ENCODE results near the gene DDX47.
"Not testable (repeated sequence)": the region's sequence is repeated elsewhere in the genome, so short reads cannot be mapped to it uniquely, and the experiment has no call there.

The DDX47 gene

DNA sequence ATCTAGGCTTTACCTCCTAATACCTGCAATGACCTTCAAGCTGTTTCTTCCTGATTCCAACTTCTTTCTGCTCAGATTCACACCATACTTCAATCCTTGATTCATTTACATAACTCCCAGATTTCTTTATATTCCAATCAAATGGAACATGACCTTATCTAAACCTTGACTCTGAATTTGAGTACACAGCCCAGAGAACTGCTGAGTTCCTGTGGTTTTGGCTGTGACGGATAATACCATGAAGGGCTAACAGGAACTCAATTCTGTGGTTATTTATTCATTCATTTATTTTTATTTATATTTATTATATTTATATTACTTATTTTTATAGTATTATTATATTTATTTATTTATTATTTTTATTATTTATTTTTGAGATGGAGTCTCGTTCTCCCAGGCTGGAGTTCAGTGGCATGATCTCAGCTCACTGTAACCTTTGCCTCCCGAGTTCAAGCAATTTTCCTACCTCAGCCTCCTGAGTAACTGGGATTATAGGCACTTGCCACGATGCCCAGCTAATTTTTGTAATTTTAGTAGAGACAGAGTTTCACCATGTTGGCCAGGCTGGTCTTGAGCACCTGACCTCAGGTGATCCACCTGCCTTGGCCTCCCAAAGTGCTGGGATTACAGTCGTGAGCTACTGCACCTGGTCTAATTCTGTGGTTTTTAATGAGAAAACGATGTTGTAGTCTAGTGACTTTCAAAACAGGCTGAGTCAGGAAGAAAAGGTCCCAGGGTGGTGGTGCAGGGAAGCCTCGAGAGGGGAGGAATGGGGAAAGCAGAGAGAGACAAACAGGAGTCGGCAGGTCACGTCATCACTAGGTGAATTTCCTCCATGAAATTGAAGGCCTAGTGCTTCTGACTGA is 16.0 kb upstream of the DDX47 start:
- DNase-seq (ENCODE audit: low read depth, low spot score) = no peak

- no peak for DNase-seq (ENCODE audit: low read depth, low spot score)
Measured at GRCh38 chr12:12797794-12798152, 15.4 kb upstream of the DDX47 start.

- no peak for DNase-seq (ENCODE audit: low read depth, low spot score)
Measured at GRCh38 chr12:12798480-12798879, 14.7 kb upstream of the DDX47 start.

DNA sequence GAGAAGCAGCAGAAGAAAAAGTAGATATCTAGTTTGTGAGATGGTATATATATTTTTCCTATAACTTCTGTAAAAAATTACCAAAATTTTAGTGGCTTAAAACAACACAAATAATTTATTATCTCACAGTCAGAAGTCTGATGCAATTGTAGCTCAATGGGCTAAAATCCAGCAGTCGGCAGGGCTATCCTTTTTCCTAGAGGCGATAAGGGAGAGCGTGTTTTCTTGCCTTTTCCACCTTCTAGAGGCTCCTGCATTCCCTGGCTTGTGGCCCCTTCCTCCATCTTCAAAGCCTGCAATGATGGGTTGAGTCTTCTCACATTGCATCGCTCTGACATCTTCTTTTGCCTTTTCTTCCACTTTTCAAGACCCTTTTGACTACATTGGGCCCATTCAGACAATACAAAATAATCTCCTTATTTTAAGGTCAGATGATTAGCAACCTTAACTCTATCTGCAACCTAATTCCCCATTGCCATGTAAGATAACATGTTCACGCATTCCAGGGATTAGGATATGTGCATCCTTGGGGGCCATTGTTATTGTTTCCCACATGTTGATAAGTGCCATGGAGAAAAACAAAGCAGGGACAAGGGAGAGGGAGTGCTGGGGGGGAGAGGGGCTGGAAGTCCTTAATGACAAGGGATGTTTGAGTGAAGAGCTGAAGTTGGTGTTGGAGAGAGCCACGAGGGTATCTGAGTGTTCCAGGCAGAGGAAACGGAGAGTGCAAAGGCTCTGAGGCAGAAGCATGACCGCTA is 13.8 kb upstream of the DDX47 start:
- no peak for DNase-seq (ENCODE audit: low read depth, low spot score)

DNA sequence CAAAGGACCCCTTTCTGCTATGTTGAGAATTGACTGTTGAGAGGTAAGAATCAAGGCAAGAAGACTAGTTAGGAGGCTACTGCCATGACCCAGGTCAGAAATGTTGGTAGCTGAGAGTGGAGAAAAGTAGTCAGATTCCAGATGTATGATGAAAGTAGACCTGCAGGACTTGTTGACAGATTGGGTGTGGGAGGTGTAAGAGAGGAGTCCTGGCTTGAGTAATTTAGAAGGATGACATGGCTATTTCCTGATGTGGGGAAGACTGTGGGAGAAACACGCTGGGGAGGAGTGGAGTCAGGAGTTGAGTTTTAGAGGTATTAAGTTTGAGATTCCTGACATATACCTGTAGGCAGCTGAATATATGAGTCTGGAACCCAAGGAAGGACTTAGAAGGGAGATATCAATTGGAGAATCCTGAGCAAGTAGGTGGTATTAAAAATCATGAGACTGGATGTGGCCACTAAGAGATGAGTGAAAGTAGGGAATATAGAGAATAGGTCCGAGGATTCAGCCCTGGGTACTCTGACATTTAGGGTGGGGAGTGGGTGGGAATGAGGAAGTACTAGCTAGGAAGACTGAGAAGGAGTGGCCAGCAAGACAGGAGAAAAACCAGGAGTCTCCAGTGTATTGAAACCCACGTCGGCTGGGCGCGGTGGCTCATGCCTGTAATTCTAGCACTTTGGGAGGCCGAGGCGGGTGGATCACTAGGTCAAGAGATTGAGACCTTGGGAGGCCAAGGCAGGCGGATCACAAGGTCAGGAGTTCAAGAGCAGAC is 12.6 kb upstream of the DDX47 start:
- DNase-seq (ENCODE audit: low read depth, low spot score) = no peak

DNA sequence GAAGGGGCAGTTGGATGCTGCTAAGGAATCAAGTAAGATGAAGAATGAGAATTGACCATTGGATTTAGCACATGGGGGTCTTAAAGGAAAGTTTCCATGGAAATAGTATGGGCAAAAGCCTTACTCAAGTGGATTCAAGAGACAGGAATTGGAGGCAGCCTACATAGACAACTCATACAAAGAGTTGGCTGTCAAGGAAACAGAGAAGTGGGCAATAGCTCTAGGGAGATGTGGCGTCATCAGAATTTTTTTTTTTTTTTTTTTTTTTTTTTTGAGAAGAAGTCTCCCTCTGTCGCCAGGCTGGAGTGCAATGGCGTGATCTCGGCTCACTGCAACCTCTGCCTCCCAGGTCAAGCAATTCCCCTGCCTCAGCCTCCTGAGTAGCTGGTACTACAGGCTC is 11.5 kb upstream of the DDX47 start:
- not testable (repeated sequence) for DNase-seq (ENCODE audit: low read depth, low spot score)

DNA sequence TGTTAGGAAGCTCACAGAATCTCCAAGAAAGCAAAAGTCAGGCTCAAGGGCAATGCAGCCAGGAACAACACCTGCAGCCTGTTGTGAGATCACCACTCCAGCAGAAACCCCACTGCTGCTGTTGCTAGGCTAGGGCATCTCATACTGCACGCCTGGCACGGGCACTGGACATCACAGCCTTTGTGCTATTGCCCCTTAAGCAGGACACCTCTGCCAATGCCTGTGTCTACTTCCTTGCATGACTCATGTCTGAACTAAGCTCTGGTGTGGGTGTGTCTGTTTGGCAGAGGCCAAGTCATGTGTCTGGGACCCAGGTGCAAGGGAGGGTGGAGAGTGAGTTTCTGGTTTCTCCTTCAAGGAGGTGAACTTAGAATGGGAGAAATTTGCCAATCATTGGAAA is 10.0 kb upstream of the DDX47 start:
- no peak for DNase-seq (ENCODE audit: low read depth, low spot score)

DNA sequence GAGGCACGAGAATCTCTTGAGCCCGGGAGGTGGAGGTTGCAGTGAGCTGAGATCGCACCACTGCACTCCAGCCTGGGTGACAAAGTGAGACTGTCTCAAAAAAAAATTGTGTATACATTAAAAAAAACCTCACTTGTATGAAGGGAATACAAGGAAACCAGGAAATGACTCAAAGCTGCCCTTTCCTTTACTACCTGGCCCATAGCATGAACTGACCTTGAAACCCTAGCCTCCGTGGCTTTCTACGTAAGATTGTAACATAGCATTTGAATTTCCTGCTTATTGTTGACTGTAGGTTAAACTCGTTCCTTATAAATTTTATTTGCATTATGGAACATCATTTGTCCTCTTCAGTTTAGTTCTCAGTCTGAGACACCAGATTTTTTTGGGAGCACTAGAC is 9.1 kb upstream of the DDX47 start:
- DNase-seq (ENCODE audit: low read depth, low spot score) = no peak

DNA sequence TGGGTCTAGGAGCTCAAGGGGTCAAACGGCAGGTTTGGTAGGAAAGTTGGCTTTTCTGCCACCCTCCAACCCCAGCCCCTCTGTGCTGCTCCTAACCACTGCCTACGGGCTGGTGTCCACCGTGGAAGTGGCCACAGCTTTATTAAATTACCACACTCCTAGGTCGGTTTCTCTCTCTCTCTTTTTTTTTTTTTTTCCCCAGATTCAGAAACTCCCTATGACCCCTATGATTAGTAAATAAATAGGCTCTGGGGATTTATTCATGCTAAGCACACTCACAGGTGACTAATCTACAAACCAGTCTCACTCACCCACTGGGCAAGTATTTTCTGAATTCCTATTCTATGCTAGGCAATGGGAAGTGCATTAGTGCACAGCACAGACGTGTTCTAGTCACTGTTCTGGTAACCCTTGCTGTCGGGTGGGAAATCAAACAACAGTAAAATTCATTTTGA is 8.7 kb upstream of the DDX47 start:
- DNase-seq (ENCODE audit: low read depth, low spot score) = no peak

- DNase-seq (ENCODE audit: low read depth, low spot score) = no peak
Measured at GRCh38 chr12:12806784-12807516, 6.2 kb upstream of the DDX47 start.

DNA sequence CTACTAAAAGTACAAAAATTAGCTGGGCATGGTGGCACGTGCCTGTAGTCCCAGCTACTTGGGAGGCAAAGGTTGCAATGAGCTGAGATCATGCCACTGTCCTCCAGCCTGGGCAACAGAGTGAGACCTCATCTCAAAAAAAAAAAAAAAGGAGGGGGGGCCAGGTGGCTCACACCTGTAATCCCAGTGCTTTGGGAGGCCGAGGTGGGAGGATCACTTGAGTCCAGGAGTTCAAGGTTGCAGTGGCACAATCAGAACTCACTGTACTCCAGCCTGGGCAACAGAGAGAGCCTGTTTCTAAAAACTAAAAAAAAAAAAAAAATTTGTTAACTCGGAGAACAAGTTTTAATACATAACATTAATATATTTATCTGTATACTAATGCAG is 5.6 kb upstream of the DDX47 start:
- not testable (repeated sequence) for DNase-seq (ENCODE audit: low read depth, low spot score)

DNA sequence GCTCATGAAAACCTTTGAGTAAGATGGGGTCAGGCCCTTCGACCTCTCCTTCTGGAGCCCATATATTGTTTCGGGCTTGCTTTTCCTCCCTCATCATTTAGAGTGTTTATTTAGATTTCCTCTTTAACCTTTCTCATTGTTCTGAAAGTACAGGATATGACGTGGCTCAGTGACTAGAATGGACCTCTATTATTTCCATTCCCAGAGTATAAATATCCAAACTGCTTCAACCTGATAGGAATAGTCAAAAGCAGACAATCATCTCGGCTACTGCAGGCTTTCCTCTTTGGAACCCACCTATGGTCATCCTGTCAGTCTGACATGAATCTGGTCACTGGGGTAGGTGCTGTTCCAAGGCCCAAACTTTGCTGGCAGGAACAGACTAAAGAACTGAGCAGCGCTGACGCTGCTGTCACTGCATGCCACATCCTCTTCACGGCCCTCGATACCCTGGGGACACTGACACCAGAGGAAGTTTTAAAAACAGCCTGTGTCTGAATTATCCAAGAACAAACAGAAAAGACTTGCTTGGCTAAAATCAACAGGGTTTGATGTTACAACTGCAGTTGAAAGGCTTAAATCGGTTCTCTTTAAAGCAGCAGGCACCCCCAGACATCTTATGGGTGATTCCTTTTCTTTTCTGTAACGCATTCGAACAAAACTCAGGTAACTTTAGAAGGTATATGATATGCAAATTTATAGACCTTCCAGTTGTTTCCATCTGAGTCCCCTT is 5.0 kb upstream of the DDX47 start:
- DNase-seq (ENCODE audit: low read depth, low spot score) = no peak

DNA sequence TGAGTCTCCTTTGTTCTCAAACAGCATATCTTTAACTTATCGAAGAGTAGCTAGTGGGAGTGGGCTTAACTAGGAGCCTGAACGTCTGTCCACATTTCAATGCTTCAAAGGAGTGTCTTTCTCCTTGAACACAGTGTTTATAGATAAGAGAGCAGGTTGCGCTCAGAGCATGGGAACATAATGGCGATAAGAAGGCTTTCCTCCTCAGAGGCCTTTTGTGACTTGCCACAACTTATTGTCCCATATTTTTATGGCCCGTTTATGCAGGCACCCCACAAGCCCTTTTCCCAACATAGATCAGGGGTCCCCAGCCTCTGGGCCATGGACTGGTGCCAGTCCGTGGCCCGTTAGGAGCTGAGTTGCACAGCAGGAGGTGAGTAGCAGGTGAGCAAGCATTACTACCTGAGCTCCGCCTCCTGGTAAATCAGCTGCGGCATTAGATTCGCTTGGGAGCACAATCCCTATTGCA is 2.6 kb upstream of the DDX47 start:
- DNase-seq (ENCODE audit: low read depth, low spot score) = no peak

DNA sequence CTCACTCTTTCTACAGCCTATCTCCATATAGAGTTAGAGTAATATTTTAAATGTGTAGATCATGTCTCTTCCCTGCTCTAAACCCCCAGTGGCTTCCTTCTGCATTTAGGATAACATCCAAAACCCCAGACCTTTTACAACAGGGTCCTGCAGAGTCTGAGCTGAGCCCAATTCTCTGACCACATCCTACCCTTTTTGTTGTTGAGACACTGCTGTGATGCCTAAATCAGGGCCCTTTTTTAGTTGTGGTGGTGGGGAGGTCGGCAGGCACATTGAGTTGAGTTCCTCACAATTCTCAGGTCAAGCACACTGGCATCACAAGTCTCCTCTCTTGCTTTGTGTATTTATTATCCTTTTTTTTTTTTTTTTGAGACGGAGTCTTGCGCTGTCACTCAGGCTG is 1.8 kb upstream of the DDX47 start:
- DNase-seq (ENCODE audit: low read depth, low spot score) = no peak

DNA sequence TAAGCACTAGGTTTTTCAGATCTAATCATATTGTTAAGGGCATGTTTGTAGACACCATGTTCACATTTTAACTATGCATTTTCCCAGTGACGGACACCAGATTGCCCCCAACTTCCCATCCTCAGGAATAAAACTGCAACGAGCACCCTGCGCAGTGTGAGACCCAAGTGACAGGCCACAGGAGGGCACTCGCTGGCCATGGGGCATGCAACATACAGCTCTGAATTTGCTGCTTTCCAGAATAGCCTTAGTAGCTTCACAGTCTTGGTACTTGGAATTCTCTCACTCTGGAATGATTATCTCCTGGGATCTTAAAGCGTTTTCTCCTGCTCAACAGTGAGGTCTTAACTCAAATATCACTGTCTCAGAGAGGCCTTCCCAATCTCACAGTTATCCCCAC is 972 bp upstream of the DDX47 start:
- DNase-seq (ENCODE audit: low read depth, low spot score) = no peak

- DNase-seq (ENCODE audit: low read depth, low spot score) = no peak
Measured at GRCh38 chr12:12812618-12813119, 477 bp upstream of the DDX47 start.

DNA sequence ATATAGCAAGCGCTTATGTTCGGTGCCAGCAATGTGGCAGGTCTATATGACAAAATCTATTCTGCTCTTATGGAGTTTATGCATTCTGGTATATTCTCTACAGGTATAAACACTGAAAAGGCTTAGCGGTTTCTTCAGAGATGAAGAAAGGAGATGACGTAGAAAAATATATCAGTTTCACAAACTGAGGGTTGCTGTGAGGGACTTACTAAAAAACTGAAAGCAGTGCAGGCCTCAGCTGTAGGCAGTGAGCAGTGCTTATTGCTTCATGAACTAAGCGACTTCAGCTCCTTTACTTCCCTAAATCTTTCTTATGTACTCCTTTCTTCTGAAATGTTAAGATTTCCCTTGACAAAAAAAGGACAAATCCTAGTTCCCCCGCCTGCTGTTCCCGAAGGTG is 4.5 kb downstream of the DDX47 start:
- no peak for DNase-seq (ENCODE audit: low read depth, low spot score)

DNA sequence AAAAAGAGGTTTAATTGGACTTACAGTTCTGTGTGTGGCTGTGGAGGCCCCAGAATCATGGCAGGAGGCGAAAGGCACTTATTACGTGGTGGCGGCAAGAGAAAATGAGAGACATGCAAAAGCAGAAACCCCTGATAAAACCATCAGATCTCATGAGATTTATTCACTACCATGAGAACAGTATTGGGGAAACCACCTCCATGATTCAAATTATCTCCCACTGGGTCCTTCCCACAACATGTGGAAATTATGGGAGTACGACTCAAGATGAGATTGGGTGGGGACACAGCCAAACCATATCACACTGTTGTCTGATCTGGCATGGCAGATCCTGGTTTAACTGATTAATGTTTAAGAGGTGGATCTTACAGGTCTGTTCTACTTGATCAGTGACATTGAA is 5.6 kb downstream of the DDX47 start:
- no peak for DNase-seq (ENCODE audit: low read depth, low spot score)

DNA sequence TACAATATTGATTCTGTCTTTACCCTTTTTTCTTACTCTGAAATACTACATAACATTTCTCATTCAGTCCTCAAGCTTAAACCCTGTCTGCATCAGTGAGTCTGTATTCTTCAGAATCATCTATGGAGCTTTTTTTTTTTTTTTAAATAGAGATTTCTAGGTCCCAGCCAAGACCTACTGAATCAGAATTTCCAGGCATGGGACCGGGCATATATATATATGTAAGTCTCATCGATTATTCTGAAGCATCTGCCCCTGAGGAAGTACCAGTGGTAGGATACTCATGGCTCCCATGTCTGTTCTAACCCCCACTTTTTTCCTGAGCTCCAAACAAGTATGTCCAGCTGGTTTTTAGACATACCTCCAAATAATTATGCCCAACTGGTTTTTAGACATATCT is 6.1 kb downstream of the DDX47 start:
- no peak for DNase-seq (ENCODE audit: low read depth, low spot score)

DNA sequence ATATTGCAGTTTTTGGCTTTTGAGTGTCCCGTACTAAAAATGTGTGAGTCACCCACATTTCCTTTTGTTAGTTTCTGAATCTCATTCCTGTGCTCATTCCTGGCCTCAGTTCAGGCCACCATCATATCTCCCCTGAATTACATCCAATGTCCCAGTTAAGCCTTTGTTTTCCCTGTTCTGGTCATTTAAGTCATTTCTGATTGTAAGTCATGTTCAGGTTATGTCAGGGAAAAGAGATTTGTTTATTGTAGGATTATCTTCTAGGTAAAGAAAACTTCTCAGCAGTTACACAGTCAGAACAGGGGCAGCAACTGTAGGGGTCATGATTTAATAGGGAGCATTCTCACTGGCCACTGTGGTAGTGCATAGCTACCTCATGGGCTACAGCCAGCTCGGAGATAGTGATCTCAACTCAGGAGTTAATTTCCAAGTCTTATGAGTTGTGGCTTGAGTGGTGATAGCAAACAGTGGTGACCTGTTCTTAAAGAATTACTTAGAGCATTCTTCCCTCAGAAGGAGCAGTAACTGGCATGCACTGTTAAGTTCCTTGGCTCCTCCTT is 6.7 kb downstream of the DDX47 start:
- no peak for DNase-seq (ENCODE audit: low read depth, low spot score)
